ENCODE results near the gene LTN1. TPM values are rescaled to one million over a fixed set of nuclear protein-coding genes. Genes with fewer than 3 reads are reported as not detected.
A peak's percentile ranks its signal among the peaks of the same experiment; 100 is the strongest.
"Not testable (repeated sequence)": the region's sequence is repeated elsewhere in the genome, so short reads cannot be mapped to it uniquely, and the experiment has no call there.

The LTN1 gene
- total and polyA plus RNA-seq, 2 of the 13 experiments (the other 11 are each of a cell fraction or from before 2014, with no cell fraction given) = 6.7 to 24.6 TPM

DNA sequence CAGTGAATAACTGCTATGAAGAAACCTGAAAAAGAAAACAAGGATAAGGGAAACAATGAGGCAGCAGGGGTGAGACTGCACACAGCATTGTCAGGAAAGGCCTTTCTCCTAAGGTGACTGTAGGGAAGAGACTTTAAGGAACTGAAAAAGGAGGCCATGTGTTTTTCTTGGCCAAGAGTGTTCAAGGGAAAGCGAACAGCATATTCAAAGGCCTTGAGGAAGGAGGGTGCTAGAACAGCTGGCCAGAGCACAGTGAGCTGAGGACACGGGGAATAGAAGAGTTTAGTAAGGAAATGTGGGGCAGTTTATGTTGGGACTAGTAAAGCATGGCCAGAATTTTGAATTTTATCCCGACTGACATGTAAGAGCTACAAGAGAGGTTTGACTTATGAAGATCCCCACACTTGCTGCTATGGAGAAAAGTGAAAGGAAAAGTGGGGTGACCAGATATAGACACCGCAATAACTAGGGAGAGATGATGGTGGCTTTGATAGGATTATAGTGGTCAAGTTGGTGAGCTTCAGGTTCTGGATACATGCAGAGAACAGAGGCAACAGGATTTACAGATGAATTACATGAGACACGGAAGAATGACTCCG, 25.1 kb upstream of the LTN1 start:
- H3K79me2 ChIP-seq (ENCODE audit: insufficient read depth, low read length) = peaks cover 24% of the 10 kb centered on the region
- ChIA-PET POLR2A (interaction anchor here (1.7 to 3.9 kb wide), 3 partner anchors 12 to 25 kb away, joined by 3 to 47 read pairs (median 15); partner anchors contain the start of gene LTN1), CTCF (ENCODE audit: low intra/inter-chr PET ratio, low total read pairs) (no interaction called here)
- peak overlapping the region; percentile 91 for H3K9ac ChIP-seq (ENCODE audit: insufficient read depth, low read depth, low read length)
- peak overlapping the region; percentile 93 for H3K4me2 ChIP-seq (ENCODE audit: low read depth, low read length)
- H3K27me3 ChIP-seq (ENCODE audit: control insufficient read depth in 1 of 2, insufficient read depth in 2 of 2, low read length in 2 of 2) = no peaks in the 10 kb centered on the region
- 0 out of 5 replicates have a peak, but pooled peaks cover 0 to 1% of the 10 kb centered on the region in 2 experiments for H3K36me3 ChIP-seq (replicated peaks in 1 of 2; ENCODE audit: control insufficient read depth in 1 of 2, insufficient read depth in 2 of 2, low read length in 2 of 2)
- 0 out of 2 replicates have a peak, but pooled peaks have one; percentile 18 for TF ChIP-seq FOXO4 (CRISPR knock-in tag; conservative IDR thresholded peaks at IDR 0.05)
- no peak for TF ChIP-seq SMAD1 (CRISPR knock-in tag; IDR thresholded peaks at IDR 0.05; ENCODE audit: borderline replicate concordance, low read depth)
- TF ChIP-seq HES4 (CRISPR knock-in tag; IDR thresholded peaks at IDR 0.05; ENCODE audit: borderline replicate concordance) = no peak
- no peak overlapping the region for H2AFZ ChIP-seq (ENCODE audit: low read length)
- H4K20me1 ChIP-seq (ENCODE audit: insufficient read depth, low read length) = no peaks in the 10 kb centered on the region
- in situ Hi-C loops (cut with HindIII; ENCODE audit: extremely low pct_ligation_motif_present, low pct_unique_long_range_greater_than_20kb) (no loop called here), intact Hi-C loops (cut with micrococcal nuclease; ENCODE audit: unreplicated experiment) (no loop called here)
- FAIRE-seq (no peak), ATAC-seq (no peak), DNase-seq (ENCODE audit: low spot score) (no peak)
- no TSS peak for BruUV-seq (replicated peaks)
- 71% methylated on average over 6 of the region's 6 CpGs for WGBS (ENCODE audit: low lambda C conversion rate)
- H3K4me3 ChIP-seq (replicated peaks in 1 of 3; ENCODE audit: insufficient read depth in 1 of 3, low read depth in 2 of 3, low read length in 3 of 3) = peak overlapping the region; percentile 75 to 100 (median 87); a peak in 5 of 6 replicates
- H3K9me3 ChIP-seq (ENCODE audit: low read length) = no peaks in the 10 kb centered on the region
- peaks cover 31% of the 10 kb centered on the region for H3K4me1 ChIP-seq (ENCODE audit: insufficient read depth, low read length)
- peak overlapping the region; percentile 81 for H3K27ac ChIP-seq (ENCODE audit: extremely low read length, insufficient read depth, low read length)

GRCh38 chr21:29011236-29011635, 18.6 kb upstream of the LTN1 start:
- H3K27me3 ChIP-seq (ENCODE audit: control insufficient read depth in 1 of 2, insufficient read depth in 2 of 2, low read length in 2 of 2); intact Hi-C loops (cut with micrococcal nuclease; ENCODE audit: unreplicated experiment); H3K9ac ChIP-seq (ENCODE audit: insufficient read depth, low read depth, low read length); H3K4me2 ChIP-seq (ENCODE audit: low read depth, low read length); H3K79me2 ChIP-seq (ENCODE audit: insufficient read depth, low read length); BruUV-seq (replicated peaks); H3K36me3 ChIP-seq (replicated peaks in 1 of 2; ENCODE audit: control insufficient read depth in 1 of 2, insufficient read depth in 2 of 2, low read length in 2 of 2); POLR2A ChIA-PET; H3K27ac ChIP-seq (ENCODE audit: extremely low read length, insufficient read depth, low read length); CTCF ChIA-PET (ENCODE audit: low intra/inter-chr PET ratio, low total read pairs); ATAC-seq; H2AFZ ChIP-seq (ENCODE audit: low read length); H3K4me3 ChIP-seq (replicated peaks in 1 of 3; ENCODE audit: insufficient read depth in 1 of 3, low read depth in 2 of 3, low read length in 3 of 3); DNase-seq (ENCODE audit: low spot score); in situ Hi-C loops (cut with HindIII; ENCODE audit: extremely low pct_ligation_motif_present, low pct_unique_long_range_greater_than_20kb); H3K4me1 ChIP-seq (ENCODE audit: insufficient read depth, low read length); H4K20me1 ChIP-seq (ENCODE audit: insufficient read depth, low read length); H3K9me3 ChIP-seq (ENCODE audit: low read length); FAIRE-seq: not testable (repeated sequence)
- WGBS (ENCODE audit: low lambda C conversion rate) = 100% methylated on average over 2 of the region's 30 CpGs

All from HepG2 (cell line).